GM21390 (cell line): ENCODE measurements around the gene RFNG.

Source experiments
- ATAC-seq: cut with Tn5 transposase; IDR thresholded peaks from one replicate; pipeline ENCODE4 v1.9.1; 2021; ENCODE audit not compliant: unreplicated experiment

The RFNG gene

DNA sequence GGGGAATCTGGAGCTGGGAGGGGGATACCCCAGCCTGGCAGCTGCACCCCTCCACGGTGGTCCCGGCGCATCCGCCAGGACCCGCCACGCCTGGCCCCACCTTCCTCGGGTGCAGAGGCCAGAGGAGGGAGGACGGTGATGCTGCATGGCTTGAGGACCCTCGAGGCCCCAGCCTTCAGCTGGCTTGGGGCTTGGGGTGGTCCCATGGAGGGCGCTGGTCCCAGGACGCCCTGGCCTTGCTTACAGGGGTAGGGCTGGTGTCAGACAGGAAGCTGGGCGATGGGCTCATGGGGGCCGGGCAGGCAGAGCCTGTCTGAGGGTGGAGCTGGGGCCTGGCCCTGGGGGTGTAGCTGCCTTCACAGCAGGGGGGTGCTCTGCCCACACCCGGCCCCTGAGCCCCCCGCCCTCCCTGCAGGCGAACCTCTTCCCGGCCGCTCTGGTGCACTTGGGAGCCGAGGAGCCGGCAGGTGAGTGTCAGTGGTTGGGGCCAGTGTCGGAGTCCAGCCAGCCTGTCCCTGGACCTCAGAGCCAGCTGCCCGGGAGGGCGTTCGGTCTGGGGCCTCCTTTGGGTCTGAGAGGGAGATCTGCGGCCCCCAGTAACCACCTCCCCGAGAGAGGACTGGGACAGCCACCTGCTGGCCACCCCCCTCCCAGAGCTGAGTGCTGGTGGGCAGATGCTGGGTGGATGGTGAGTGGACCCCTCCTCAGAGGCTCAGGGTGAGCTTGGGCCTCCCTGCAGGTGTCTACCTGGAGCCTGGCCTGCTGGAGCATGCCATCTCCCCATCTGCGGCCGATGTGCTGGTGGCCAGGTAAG lies 35.3 kb downstream of the RFNG start:
- no peak for ATAC-seq

DNA sequence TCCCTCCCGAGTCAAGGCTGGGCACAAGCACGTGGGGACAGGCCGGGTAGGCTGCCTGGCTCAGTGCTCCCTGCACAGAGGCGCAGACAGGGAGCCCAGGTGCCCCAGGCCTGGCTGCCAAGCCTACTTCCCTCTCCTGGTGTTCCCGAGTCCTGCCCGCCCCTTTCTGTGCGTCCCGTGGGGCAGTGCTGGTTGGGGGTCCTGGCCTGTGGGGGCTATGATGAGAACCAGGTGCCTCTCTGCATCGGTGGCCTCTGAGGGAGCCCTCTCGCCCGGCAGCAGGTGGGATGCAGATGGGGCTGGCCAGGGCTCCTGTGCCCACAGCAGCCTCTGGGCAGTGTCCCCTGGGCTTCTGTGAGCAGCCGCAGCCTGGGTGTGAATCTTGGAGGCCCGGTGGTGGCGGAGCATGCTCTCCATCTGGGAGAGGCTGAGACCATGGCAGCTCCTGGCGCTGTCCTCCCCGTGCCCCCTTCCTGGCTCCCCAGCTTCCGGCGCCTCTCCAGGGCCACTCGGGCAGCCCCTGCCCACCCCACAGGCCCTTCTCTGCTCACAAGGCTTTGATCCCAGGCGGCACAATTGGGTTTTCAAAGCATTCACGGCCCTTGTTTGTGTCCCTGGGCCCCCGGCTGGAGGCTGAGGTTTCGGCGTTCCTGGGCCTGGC lies 36.2 kb downstream of the RFNG start:
- no peak for ATAC-seq

DNA sequence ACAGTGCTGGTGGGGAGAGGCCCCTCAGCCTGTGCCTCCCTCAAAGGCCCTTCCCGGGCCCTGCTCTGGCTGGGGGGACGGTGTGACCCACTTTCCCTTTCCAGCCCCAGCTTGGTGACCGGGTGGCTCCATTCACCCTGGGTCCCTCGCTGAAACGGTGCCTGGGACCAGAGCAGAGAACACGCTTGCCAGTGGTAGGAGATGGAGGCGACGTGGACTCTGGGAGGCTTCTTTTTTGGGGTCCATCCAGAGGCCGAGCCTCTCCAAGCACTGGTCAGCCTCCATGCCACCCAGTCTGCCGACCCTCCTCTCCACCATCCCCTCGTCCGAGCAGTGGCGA lies 36.7 kb downstream of the RFNG start:
- ATAC-seq = no peak

DNA sequence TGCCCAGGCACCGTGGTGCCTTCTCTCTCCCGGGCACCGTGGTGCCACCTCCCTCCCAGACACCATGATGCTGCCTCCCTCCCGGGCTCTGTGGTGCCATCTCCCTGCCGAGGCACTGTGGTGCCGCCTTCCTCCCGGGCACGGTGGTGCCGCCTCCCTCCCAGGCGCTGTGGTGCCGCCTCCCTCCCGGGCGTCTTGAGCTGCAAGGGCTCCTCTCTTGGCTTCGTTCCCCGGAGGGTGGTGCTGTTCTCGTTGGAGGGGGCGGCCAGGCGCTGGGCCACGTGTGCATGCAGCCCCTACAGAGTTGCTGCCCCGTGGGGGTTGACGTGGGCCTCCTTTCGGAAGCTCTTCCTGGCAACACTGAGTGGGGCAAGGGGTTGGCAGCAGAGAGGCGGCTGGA lies 37.2 kb downstream of the RFNG start:
- ATAC-seq = no peak

DNA sequence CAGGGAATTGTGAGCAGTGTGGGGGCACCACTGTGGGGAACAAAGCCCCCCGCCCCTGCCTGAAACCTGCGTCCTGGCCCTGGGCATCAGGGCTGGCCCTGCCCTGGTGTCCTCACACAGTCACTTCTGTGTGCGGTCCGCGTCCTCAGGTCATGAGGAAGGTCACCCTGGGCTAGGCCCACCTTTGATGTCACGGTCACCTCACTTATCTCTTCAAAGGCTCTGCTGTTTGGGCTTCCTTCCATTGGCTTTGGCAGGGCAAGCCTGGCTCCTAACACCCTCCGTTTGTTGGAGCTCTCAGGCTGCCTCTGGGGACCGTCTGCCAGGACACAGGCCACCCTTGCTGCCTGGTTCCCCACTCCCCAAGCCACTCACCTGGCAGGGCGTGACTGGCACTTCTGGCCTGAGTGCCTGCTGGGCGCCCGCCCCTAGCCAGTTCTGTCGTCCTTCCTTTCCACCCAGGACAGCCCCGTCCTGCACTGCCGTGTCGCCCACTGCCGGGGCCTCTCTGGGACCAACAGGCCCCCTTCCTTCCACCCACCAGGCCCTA lies 37.8 kb downstream of the RFNG start:
- no peak for ATAC-seq

DNA sequence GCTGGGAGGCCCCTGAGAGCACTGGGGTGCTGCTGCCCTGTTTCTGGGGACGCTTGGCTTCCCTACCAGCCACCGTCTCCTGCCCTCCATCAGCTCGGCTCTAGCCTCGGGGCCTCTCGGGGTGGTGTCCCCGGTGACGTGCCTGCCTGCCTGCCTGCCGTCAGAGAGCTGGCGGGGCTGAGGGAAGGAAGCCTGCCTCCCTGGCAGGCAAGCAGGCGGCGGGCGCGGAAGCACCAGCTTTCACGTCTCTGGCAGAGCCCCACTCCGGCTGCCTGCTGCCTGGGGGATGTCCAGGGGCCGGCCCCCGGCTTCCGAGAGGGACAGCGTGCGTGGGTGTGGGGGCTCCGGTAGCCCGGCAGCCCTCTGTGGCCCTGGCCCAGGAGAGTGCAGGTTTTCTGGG lies 38.3 kb downstream of the RFNG start:
- no peak for ATAC-seq

DNA sequence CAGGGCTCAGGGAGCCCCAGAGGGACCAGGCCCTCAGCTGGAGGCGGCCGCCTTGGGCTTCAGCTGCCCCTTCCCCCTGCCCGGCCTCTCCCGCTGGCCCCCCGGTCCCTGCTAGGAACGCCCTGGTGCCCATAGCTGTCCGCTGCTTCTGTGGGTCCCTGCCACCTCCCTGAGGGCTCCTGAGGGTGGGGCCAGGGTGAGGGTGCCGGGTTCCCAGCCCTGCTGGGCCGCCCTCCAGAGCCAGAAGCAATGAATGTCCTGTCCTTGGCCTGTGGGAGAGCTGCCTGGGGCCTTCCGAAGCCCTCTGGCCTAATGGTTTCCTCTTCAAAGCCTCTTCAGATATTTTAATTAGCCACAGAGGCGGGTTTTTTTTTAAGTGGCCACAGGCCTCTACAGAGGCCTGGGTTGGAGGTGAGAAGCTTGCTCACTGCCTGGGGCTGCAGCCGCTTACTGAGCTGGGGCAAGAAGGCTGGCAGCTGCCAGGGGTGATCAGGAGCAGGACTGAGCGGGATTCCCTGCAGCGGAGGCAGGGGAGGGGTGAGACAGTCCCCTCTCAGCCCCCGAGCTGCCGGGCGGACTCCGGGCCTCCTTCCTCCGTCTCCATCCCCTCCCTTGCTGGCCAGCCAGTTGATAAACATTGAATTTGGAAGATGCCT lies 38.8 kb downstream of the RFNG start:
- no peak for ATAC-seq

DNA sequence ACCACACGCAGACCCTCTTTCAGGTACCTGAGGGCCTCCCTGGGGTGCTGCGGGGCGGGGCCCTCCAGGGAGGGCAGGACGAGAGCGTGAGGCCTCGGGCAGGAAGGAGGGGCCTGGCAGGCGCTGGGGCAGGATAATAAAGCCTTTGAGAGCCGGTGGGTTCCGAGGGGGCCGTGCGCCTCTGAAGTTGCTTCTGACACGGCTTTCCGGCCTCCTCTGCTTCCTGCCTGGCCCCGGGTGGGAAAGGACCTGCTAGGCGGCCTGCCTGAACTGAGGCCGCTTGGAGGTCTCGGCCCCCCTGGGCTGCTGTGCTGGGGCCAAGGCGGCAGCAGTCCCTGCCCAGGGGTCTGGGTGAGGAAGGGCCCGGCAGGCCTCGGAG lies 39.4 kb downstream of the RFNG start:
- no peak for ATAC-seq

DNA sequence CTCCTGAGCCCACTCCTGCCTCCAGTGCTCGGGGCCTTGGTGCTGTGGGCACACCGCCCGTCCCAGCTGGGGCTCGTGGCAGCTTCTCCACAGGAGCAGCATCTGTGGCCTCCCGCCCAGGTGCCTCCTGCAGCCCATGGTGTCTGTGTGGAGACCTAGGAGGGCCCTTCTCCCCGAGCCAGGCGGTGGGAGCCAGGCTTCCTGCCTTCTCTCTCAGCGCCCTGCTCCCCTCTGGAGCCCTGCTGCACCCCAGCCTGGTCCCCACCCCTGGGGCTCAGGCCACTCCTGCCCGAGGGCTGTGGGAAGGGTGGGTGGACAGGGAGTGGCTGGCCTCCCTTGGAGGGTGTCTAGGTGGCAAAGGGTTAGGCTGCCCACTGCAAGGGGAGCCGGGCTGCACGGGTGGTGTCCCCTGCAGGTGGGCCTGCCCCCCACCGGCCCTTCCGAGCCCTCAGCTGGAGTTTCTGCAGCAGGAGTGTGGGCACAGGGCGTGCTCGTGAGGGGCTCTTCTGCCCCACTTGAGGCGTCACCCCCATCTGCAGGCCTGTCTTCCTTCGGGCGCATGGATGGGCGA lies 39.9 kb downstream of the RFNG start:
- ATAC-seq = no peak

DNA sequence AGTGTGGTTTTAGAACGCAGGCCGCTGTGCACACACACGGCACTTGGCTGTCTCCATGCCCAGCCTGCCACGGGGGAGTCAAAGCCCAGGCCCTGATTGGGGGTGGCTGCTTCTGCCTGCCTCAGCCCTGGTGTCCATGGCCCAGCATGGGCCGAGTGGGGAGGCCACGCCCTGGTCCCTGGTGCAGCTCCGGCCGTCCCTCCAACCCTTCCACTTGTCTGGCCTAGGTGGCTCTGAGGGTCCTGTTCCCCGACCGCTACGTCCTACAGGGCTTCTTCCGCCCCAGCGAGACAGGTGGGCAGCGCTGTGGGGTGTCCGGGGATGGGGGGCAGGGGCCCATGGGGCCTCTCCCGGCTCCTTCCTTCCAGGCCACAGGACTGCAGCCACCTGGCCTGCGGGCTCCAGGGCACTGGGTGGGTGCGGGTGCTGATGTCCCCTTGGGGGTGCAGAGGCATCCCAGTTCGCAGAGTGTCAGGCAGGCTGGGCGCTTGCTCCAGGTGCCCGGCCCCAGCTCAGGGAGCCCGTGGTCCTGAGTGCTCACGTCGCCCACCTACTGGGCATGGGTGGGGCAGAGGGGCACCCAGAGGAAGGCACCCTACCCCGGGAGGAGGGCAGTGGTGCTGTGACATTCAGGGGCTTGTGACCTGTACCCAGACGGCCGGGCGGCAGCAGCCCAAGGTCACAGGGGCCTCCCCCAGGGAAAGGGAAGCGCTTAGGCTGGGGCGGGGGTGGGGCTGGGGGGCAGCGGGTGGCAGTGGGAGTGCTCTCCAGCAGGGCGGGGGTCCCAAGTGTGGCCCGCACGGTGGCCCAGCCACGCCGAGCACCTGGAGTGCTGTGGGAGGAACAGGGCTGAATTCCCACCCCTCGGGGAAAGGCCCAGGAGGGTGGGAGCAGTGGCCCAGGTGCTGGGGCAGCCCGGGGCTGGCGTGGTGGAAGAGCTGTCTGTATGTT lies 40.8 kb downstream of the RFNG start:
- ATAC-seq = no peak

DNA sequence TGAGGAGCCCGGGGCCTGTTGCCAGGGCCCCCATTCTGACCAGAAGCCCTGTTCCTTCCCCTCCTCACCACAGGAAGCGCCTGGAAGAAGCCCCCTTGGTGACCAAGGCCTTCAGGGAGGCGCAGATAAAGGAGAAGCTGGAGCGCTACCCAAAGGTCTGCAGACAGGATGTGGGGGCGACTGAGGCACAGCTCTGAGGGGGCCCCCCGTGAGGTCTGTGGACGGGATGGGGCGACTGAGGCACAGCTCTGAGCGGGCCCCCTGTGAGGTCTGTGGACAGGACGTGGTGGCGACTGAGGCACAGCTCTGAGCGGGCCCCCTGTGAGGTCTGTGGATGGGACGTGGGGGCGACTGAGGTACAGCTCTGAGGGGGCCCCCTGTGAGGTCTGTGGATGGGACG lies 42.2 kb downstream of the RFNG start:
- ATAC-seq = no peak

DNA sequence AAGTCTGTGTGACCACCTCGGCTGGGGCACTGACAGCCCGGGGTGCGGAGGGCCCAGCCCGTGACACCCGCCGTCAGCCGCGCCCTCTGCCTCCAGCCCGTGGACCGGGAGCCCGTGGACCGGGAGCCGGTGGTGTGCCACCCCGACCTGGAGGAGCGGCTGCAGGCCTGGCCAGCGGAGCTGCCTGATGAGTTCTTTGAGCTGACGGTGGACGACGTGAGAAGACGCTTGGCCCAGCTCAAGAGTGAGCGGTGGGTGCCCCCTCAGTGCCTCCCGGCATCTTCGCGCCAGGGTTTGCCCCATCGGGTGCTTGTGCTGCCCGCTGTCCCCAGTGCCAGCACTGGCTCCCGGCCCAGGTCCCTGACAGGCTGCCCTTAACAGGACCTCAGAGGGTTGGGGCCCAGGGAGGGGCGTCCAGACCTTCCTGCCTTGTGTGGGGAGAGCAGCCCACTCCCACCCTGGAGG lies 42.6 kb downstream of the RFNG start:
- ATAC-seq = no peak

DNA sequence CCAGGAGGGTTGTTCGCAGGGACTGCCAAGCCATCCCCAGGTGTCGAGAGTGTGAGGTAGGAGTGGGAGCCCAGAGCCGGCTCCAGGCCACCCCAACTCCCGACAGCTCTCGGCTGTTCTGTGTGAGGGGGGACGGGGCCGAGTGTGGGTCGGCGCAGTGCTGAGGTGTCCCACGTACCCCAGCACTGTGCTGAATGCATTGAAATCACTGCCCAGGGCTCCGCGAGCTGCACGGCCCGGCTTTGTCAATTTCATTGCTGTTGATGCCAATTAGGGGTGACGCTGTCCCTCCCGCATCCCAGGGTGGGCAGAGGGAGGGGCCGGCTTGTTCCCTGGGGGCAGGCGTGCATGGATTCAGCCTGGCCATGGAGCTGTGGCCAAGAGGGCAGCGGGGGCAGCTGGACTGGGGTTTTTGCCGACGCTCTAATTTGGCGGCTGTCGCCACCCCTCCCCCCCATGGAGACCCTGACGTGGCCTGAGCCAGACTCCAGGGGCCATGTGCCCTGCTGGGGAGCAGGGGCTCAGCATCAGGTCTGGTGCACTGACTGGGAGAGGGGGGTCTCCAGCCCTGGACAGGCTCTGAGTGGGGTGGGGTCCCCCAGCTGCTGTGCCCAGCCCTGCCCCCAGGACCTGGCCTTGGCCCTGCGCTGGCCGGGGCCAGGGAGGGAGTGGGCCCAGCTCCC lies 43.2 kb downstream of the RFNG start:
- no peak for ATAC-seq

DNA sequence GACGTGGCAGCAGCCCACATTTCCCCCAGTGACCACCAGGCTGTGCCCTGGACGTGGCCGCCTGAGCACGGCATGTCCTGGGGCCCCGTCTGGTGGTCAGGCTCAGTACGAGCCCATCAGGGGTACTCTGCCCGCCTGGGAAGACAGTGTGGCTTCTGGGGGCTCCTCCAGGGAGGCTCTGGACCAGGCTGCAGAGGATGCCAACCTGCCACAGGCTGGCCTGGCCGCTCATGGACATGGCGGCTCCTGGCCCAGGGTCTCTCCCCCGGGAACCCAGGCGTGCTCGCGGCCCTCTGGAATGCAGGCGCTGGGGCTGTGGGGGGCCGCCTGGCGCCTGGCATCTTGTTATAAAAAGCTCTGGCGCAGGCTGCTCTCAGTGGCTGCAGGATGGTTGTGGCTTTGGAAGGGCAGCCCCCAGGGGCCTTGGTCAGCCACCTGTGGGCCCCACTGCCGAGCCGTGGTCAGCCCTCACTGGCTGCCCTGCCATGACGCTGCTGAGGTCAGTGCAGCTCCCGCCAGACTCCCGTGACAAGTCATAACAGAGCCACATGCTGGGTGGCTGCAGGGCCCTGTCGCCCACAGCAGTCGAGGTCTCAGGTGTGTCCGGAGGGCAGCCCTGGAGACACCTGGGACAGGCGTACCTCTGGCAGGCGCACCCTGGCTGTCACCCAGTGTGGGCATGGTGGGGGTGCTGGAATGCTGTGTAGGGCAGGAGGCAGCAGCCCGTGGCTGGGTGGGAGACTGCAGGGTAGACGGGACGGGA lies 43.9 kb downstream of the RFNG start:
- no peak for ATAC-seq

DNA sequence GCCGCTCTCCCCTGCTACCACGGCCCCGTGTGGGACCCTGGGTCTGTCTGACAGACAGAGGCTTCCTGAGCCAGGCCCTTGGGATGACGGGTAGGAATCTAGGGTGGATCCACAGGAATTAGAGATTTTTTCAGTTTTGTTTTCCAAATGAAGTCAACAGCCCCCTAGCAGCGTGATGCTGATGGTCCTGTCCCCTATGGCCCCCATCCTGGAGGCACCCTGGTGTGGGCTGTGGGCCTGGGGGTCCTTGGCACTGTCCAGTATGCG lies 44.5 kb downstream of the RFNG start:
- no peak for ATAC-seq

DNA sequence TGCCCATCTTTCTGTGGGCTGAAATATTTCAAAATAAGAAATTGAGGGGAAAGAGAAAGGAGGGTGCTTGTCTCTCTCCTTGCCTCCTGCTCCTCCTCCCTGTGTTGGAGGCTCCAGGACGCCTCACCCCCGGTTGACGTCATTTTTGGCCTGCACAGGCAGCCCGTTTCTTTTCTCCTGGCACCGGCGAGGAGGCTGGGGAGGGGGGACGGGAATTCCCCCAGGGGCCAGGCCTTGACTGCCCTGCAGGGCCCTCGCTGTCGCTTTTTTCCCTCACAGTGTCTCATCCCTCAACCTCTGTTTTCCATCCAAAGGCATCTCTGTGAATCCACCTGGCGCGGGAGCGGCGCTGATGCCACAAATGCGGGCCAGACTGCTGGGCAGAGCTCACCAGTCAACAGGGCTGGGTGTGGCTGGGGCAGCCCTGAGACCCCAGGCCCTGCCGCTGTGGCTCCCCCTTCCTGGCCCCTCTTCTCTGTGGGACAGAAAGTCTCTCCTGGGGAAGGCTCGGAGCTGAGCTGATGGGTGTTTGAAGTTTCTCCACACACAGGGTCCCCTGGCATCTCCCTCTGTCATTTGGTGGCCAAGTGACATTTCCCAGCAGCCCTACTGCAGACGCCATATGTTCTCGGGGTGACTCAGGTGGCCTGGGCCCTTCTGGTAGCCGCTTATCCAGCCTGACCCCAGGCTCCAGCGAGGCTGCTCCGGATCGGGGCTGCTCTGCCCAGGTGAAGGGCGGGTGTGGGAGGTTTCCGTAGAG lies 45.0 kb downstream of the RFNG start:
- ATAC-seq = no peak

DNA sequence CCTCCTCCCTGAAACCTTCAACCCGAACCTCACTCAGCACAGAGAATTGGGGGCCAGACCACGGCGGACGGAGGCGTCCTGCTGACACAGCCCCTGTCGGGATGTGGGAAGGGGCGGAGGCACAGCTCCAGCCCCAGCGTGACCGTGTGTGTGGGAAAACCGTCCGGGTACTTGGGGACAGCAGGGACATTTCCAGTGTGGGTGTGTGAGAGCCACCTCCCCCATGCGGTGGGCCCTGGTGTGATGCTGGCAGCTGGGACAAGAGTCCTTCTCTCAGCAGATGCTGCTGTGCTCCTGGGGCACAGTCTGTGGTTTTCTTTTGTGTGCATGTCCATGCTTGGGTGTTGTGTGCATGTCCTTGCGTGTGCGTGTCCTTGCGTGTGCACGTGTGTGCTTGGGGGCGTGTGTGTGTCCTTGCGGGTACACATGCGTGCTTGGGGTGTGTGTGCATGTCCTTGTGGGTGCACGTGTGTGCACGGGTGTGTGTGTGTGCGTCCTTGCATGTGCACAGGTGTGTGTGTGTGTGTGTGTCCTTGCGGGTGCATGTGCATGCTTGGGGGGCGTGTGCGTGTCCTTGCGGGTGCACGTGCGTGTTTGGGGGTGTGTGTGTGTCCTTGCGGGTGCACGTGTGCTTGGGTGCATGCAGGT lies 45.8 kb downstream of the RFNG start:
- ATAC-seq = no peak
